GM06990 (cell line): Measurements from ENCODE around the gene FEM1A.

Experiments
- DNase-seq: peaks from one replicate; pipeline ENCODE4 v3.0.0-alpha.2; 2011; ENCODE audit not compliant: insufficient read length; ENCODE audit errors: extremely low read depth
- H3K27me3 ChIP-seq: replicated peaks from 2 replicates; pipeline ENCODE4 v1.6.0; 2011; ENCODE audit warnings: low read length; ENCODE audit not compliant: control insufficient read depth, insufficient read depth
- H3K36me3 ChIP-seq: 2 replicates; pipeline ENCODE4 v1.5.1; 2011; ENCODE audit warnings: low read length; ENCODE audit not compliant: control insufficient read depth, insufficient read depth
- H3K4me3 ChIP-seq: replicated peaks from 2 replicates; pipeline ENCODE4 v1.5.1; 2011; ENCODE audit warnings: low read depth, mild to moderate bottlenecking, control low read depth, low read length
- TF ChIP-seq, protein P1 (sequence below): IDR thresholded peaks from 2 replicates; pipeline ENCODE4 v1.5.1; 2011; ENCODE audit warnings: low read length, control low read depth, mild to moderate bottlenecking, inconsistent platforms; ENCODE audit not compliant: insufficient read depth, poor library complexity, severe bottlenecking

Gene FEM1A

DNA sequence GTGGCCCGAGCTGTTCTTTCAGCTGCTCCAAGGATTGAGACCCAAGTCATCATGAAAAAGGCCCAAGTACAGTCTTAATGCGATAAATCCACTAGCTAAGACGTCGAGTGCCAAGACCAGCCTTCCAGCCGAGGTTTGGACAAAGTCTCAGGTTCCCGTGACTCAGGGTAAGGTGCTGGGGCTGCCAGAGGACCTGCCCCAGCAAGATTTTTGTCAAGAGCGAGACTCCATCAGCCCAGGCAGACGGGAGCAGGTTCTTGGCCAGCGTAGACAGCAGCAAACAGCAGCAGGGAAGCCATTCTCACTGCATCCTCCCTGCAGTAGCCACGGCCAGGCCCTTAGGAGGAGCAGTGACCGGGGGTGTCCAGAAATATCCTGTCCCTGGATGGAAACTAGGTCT is 3.4 kb downstream of the FEM1A start:
- TF ChIP-seq, protein P1, sequence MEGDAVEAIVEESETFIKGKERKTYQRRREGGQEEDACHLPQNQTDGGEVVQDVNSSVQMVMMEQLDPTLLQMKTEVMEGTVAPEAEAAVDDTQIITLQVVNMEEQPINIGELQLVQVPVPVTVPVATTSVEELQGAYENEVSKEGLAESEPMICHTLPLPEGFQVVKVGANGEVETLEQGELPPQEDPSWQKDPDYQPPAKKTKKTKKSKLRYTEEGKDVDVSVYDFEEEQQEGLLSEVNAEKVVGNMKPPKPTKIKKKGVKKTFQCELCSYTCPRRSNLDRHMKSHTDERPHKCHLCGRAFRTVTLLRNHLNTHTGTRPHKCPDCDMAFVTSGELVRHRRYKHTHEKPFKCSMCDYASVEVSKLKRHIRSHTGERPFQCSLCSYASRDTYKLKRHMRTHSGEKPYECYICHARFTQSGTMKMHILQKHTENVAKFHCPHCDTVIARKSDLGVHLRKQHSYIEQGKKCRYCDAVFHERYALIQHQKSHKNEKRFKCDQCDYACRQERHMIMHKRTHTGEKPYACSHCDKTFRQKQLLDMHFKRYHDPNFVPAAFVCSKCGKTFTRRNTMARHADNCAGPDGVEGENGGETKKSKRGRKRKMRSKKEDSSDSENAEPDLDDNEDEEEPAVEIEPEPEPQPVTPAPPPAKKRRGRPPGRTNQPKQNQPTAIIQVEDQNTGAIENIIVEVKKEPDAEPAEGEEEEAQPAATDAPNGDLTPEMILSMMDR: no peak
- DNase-seq: no peak
- Histone ChIP-seq H3K27me3 (no peaks in the 10 kb centered on the region), H3K4me3 (no peak overlapping the region), H3K36me3 (peaks cover 15% of the 10 kb centered on the region)

DNA sequence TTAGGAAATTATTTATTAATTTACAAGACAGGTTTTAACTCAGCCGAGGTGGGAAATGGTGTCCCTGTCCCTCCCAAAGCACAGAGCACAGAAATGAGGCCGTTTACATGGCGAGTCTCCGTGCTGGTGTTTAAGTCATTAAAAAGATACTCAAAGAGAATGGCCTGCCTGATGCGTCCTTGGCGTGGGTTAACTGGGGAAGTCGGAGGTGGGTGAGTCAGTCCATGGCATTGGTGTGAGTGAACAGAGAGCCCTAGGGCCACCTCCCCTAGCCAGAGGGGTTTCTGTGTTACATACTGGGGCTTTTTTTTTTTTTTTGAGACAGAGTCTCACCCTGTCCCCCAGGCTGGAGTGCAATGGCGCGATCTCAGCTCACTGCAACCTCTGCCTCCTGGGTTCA is 3.9 kb downstream of the FEM1A start:
- no peaks in the 10 kb centered on the region for H3K27me3 ChIP-seq
- no peak for DNase-seq
- H3K36me3 ChIP-seq: peaks cover 15% of the 10 kb centered on the region
- no peak overlapping the region for H3K4me3 ChIP-seq
- TF ChIP-seq, protein P1: no peak

DNA sequence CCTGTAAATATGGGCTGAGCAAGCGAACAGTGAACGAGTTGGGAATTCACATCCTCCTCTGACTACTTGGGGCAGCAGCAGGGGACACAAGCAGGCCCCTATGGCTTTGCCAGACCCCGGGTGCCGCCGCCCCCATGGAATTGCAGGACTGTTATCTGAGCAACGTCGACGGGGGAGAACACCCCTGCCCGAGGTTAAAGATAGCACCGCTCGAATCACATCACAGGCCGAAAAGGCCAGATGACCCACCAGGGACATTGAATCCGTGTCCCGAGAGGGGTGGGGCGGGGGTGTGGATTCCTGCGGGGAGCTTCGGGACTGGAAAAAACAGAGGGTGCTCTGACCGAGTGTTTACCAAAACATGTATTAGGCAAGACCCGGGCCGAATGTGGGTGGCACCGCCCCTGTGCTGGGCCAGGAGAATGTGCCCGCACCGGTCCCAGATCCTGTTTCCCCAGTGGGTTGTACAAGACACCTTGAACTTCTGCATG is 9.1 kb downstream of the FEM1A start:
- TF ChIP-seq, protein P1: no peak
- H3K36me3 ChIP-seq: peaks cover 3% of the 10 kb centered on the region
- no peak overlapping the region for H3K4me3 ChIP-seq
- H3K27me3 ChIP-seq: no peaks in the 10 kb centered on the region
- no peak for DNase-seq

DNA sequence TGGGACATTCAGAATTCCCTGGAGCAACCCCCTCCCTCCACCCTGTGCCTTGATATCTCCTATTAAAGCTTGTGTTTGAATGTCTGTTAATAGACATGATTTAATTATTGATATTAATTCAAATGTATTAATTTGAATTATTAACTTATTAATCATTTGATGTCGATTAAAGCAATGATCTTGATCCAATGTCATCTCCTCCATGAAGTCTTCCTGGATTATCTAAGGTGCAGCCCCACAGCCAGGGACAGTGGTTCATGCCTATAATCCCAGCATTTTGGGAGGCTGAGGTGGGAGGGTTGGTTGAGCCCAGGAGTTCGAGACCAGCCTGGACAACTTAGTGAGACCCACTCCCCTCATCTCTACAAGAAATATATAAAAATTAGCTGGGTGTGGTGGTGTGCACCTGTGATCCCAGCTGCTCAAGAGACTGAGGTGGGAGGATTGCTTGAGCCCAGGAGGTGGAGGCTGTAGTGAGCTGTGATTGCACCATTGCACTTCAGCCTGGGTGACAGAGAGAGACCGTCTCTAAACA is 9.6 kb downstream of the FEM1A start:
- H3K4me3 ChIP-seq: no peak overlapping the region
- peaks cover 3% of the 10 kb centered on the region for H3K36me3 ChIP-seq
- no peak for DNase-seq
- TF ChIP-seq, protein P1: no peak
- H3K27me3 ChIP-seq: no peaks in the 10 kb centered on the region

DNA sequence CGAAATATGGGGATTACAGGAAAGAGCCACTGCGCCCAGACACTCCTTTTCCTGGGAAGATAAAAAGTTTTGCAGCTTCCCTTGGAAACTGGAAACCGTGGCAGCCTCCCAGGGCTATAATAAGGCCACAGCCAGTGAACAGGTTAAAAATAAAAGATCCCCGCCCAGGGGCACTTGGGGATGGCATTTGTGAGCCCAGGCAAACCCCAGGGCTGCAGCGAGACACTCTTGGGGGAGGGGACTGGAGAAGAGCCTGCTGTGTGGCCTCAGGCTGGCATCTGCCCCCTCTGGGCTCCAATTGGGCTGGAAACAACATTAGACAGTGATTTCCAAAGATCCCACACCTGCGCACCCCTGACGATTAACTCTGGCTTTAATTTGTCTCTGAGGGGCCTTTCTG is 11.2 kb downstream of the FEM1A start:
- TF ChIP-seq, protein P1: no peak
- no peaks in the 10 kb centered on the region for H3K27me3 ChIP-seq
- DNase-seq: no peak
- H3K36me3 ChIP-seq: no peaks in the 10 kb centered on the region
- no peak overlapping the region for H3K4me3 ChIP-seq
